IMR-90 (cell line): Measurements from ENCODE around the gene SSTR4. TPM values are rescaled to one million over a fixed set of nuclear protein-coding genes. Genes with fewer than 3 reads are reported as not detected.

ENCODE experiments used
- ATAC-seq: fragments of 200-7000 bp; cut with Tn5 transposase; 2 replicates; pipeline ENCODE4 v1.9.1; 2020; ENCODE audit warnings: low read depth, mild to moderate bottlenecking, moderate library complexity
- BruUV-seq: library from RNA; stranded (reverse); fragments of 400-500 nt; replicated peaks from 2 replicates; lab custom pipeline; 2021; lab: Mats Ljungman, UMichigan
- CTCF ChIA-PET: fragments of 300-600 bp; formaldehyde crosslinking; extraction: SDS; loops from one replicate; lab custom pipeline; 2021; ENCODE audit warnings: antibody characterized with exemption; lab: Yijun Ruan, JAX
- POLR2A ChIA-PET: fragments of 300-600 bp; sonication (Branson Sonifier 250); formaldehyde crosslinking; loops from one replicate; lab custom pipeline; 2022; ENCODE audit warnings: antibody characterized with exemption; ENCODE audit not compliant: unreplicated experiment; lab: Charles Lee
- DNase-seq: peaks from one replicate; pipeline ENCODE4 v3.0.0; 2013
- H2AFZ ChIP-seq: replicated peaks from 2 replicates; pipeline ENCODE3; 2013; ENCODE audit warnings: low read length, mild to moderate bottlenecking; ENCODE audit not compliant: poor library complexity
- H2AK5ac ChIP-seq: 2 replicates; pipeline ENCODE4 v1.6.1; 2013; ENCODE audit warnings: low read depth, low read length, inconsistent platforms
- H2AK9ac ChIP-seq: replicated peaks from 2 replicates; pipeline ENCODE3; 2013; ENCODE audit warnings: mild to moderate bottlenecking, low read depth, low read length, moderate library complexity; ENCODE audit not compliant: poor library complexity
- H2BK120ac ChIP-seq: 2 replicates; pipeline ENCODE4 v1.6.1; 2013; ENCODE audit warnings: low read depth, low read length, inconsistent platforms
- H2BK15ac ChIP-seq: 3 replicates; pipeline ENCODE4 v1.6.1; 2013; ENCODE audit warnings: low read depth, low read length, inconsistent platforms
- H2BK20ac ChIP-seq: 2 replicates; pipeline ENCODE4 v1.6.1; 2013; ENCODE audit warnings: low read depth, mild to moderate bottlenecking, inconsistent platforms, low read length, moderate library complexity
- H2BK5ac ChIP-seq: 2 replicates; pipeline ENCODE4 v1.6.1; 2013; ENCODE audit warnings: mild to moderate bottlenecking, low read depth, low read length, inconsistent platforms; ENCODE audit not compliant: poor library complexity, severe bottlenecking
- H3K14ac ChIP-seq: replicated peaks from 2 replicates; pipeline ENCODE4 v1.6.1; 2013; ENCODE audit warnings: low read depth, low read length, inconsistent platforms
- H3K18ac ChIP-seq: 2 replicates; pipeline ENCODE4 v1.6.1; 2013; ENCODE audit warnings: low read depth, low read length, control low read depth
- H3K23ac ChIP-seq: 2 replicates; pipeline ENCODE4 v1.6.1; 2013; ENCODE audit warnings: low read depth, low read length, inconsistent platforms
- H3K27ac ChIP-seq: 2 replicates; pipeline ENCODE4 v1.5.1; 2013; ENCODE audit warnings: mild to moderate bottlenecking, control low read depth, low read length; ENCODE audit not compliant: insufficient read depth
- H3K27me3 ChIP-seq: 2 replicates; pipeline ENCODE4 v1.6.1; 2013; ENCODE audit warnings: low read length; ENCODE audit not compliant: control insufficient read depth, insufficient read depth
- H3K36me3 ChIP-seq: 2 replicates; pipeline ENCODE4 v1.6.1; 2013; ENCODE audit warnings: low read length, mixed read lengths; ENCODE audit not compliant: control insufficient read depth, insufficient read depth
- H3K4ac ChIP-seq: 2 replicates; pipeline ENCODE4 v1.6.1; 2013; ENCODE audit warnings: low read depth, low read length, inconsistent platforms
- H3K4me1 ChIP-seq: 2 replicates; pipeline ENCODE4 v1.6.1; 2013; ENCODE audit warnings: low read length, mixed read lengths; ENCODE audit not compliant: control insufficient read depth, insufficient read depth
- H3K4me2 ChIP-seq: 2 replicates; pipeline ENCODE4 v1.6.1; 2013; ENCODE audit warnings: low read depth, mild to moderate bottlenecking, control low read depth, low read length, moderate library complexity
- H3K4me3 ChIP-seq: 2 replicates; pipeline ENCODE4 v1.5.1; 2013; ENCODE audit warnings: low read depth, mild to moderate bottlenecking, control low read depth, low read length, moderate library complexity; ENCODE audit not compliant: insufficient read depth
- H3K56ac ChIP-seq: 2 replicates; pipeline ENCODE4 v1.6.1; 2013; ENCODE audit warnings: low read length, inconsistent platforms; ENCODE audit not compliant: insufficient read depth; ENCODE audit errors: extremely low read depth
- H3K79me1 ChIP-seq, 2 experiments: 2 replicates each; pipeline ENCODE4 v1.6.1; 2013; ENCODE audit warnings: low read length in 2 of 2, inconsistent platforms in 1 of 2, low read depth in 1 of 2
- H3K9ac ChIP-seq: 2 replicates; pipeline ENCODE4 v1.6.1; 2013; ENCODE audit warnings: low read depth, low read length, control low read depth
- H3K9me1 ChIP-seq: 2 replicates; pipeline ENCODE4 v1.6.1; 2013; ENCODE audit warnings: low read length, inconsistent platforms; ENCODE audit not compliant: insufficient read depth
- H3K9me3 ChIP-seq: 2 replicates; pipeline ENCODE4 v1.6.1; 2013; ENCODE audit warnings: low read length; ENCODE audit not compliant: control insufficient read depth, insufficient read depth
- H4K20me1 ChIP-seq: 2 replicates; pipeline ENCODE4 v1.6.1; 2013; ENCODE audit warnings: low read length, inconsistent platforms; ENCODE audit not compliant: insufficient read depth
- H4K5ac ChIP-seq: 2 replicates; pipeline ENCODE4 v1.6.1; 2013; ENCODE audit warnings: mild to moderate bottlenecking, low read depth, low read length, control low read depth
- H4K8ac ChIP-seq, 2 experiments: 2 replicates each; pipeline ENCODE4 v1.6.1; 2013; ENCODE audit warnings: low read depth in 2 of 2, low read length in 2 of 2, control low read depth in 1 of 2, inconsistent platforms in 1 of 2
- H4K91ac ChIP-seq: 2 replicates; pipeline ENCODE4 v1.6.1; 2013; ENCODE audit warnings: low read depth, low read length, inconsistent platforms; ENCODE audit not compliant: insufficient read depth
- RCOR1 ChIP-seq: IDR thresholded peaks from 2 replicates; pipeline ENCODE4 v1.6.1; 2012; ENCODE audit warnings: mild to moderate bottlenecking, low read length, improper control_type of control experiment; ENCODE audit not compliant: insufficient replicate concordance
- RFX5 ChIP-seq: IDR thresholded peaks from 2 replicates; pipeline ENCODE4 v1.8.0; 2012; ENCODE audit warnings: low read depth, mild to moderate bottlenecking, low read length, moderate library complexity
- WGBS, 2 experiments: methylation state at CpG; one replicate each; pipeline versions ENCODE4 v1.1.5 to v1.1.7; 2013; ENCODE audit warnings: missing lambda C conversion rate in 2 of 2; ENCODE audit not compliant: insufficient read length in 1 of 2; ENCODE audit errors: extremely low coverage in 2 of 2; 5-methylcytosine and 5-hydroxymethylcytosine counted together
- dilution Hi-C: fragments of 300-500 bp; cut with HindIII; formaldehyde crosslinking; loops from one replicate; pipeline ENCODE4 v1.14.3; 2018; ENCODE audit warnings: low sequenced_read_pairs; ENCODE audit not compliant: unreplicated experiment
- in situ Hi-C: fragments of 300-500 bp; cut with MboI; formaldehyde crosslinking; loops from 3 replicates; pipeline ENCODE4 v1.14.3; 2019; ENCODE audit warnings: low sequenced_read_pairs, inconsistent platforms, mixed read lengths
- intact Hi-C: fragments of 100-400 bp; cut with micrococcal nuclease; formaldehyde crosslinking; loops from 2 replicates; pipeline ENCODE4 v1.10.0; 2022
- polyA plus RNA-seq, 3 experiments: library from polyadenylated mRNA; depleted of rRNA; stranded (reverse); fragments of >200 nt; gene quantifications; 2 replicates each; pipeline ENCODE4 v1.2.3, GENCODE V29; 2012; ENCODE audit warnings: low replicate concordance in 1 of 3
- total RNA-seq: library from RNA; depleted of rRNA; stranded (reverse); fragments of >200 nt; gene quantifications from 2 replicates; pipeline ENCODE4 v1.2.3, GENCODE V29; 2012

The SSTR4 gene
- total and polyA plus RNA-seq, 2 of the 4 experiments (the other 2 are of a cell fraction): not detected

DNA sequence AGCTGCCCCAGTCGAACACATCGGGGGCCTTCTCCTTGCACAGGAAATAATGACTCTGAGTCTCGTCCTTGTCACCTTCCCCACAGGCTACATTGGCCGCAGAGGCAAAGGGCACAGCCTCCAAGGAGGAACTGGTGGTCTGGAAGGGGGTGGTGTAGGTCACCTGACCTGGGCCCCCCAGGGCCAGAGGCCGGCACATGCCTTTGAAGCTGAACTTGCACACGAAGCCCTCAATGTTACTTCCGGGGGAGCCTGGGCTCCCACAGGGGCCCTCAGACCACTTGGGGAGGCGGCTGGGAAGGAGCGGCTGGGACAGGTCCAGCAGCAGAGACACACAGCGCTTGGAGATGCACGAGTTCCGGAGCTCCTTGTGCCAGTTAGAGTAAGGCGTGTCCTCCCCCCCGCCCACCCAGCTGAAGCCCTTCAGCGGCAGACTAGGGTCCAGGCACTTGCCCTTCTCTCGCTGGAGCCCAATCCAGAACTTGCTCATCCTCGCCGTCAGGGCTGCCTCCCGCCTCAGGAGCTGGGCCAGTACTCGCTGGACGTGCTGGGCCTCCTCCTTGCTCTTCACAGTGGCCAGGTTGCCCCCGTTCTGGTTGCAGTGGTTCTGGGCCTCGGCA lies 50.4 kb downstream of the SSTR4 start:
- Histone ChIP-seq H4K20me1 (no peaks in the 10 kb centered on the region), H2AK9ac (no peak overlapping the region), H2BK15ac (no peak overlapping the region), H3K79me1 (no peaks in the 10 kb centered on the region), H4K91ac (no peak overlapping the region), H2BK120ac (no peak overlapping the region), H4K8ac (no peak overlapping the region), H3K14ac (no peak overlapping the region), H2AK5ac (no peak overlapping the region), H3K4me2 (no peak overlapping the region), H3K9me1 (no peaks in the 10 kb centered on the region), H3K56ac (no peak overlapping the region), H3K18ac (no peak overlapping the region), H2AFZ (peak overlapping the region; percentile 67), H3K4me3 (no peak overlapping the region), H3K27ac (no peak overlapping the region), H3K27me3 (peaks cover 36% of the 10 kb centered on the region), H3K23ac (no peak overlapping the region), H3K4me1 (no peaks in the 10 kb centered on the region), H3K9ac (no peak overlapping the region), H4K5ac (no peak overlapping the region), H3K36me3 (no peaks in the 10 kb centered on the region), H2BK20ac (no peak overlapping the region), H2BK5ac (no peak overlapping the region), H3K9me3 (no peaks in the 10 kb centered on the region), H3K4ac (no peak overlapping the region)
- no TSS peak for BruUV-seq
- in situ Hi-C loops: loop anchor here (25.0 kb wide), 1 partner anchor 102 kb away; no protein-coding TSS in a partner anchor
- dilution Hi-C loops: no loop called here
- ChIA-PET CTCF (no interaction called here), POLR2A (no interaction called here)
- 90% methylated on average over 11 of the region's 23 CpGs; no CpG with 5 or more reads in 1 of the 2 experiments for WGBS, 2 experiments
- intact Hi-C loops: no loop called here
- ATAC-seq (no peak), DNase-seq (no peak)
- TF ChIP-seq RFX5 (no peak), RCOR1 (no peak)
